ENCODE data around the gene RNF223. TPM values are rescaled to one million over a fixed set of nuclear protein-coding genes. Genes with fewer than 3 reads are reported as not detected.
"Not testable (repeated sequence)": the region's sequence is repeated elsewhere in the genome, so short reads cannot be mapped to it uniquely, and the experiment has no call there.

The RNF223 gene
- total and polyA plus RNA-seq, 2 donors from 2014 or later: 0.28 to 2.3 TPM

GRCh38 chr1:1058921-1059493 lies 15.1 kb downstream of the RNF223 start:
- H3K4me1 ChIP-seq (ENCODE audit: control insufficient read depth in 2 of 3, insufficient read depth in 2 of 3, low read depth in 1 of 3, low read length in 3 of 3): peaks cover 0 to 11% (median 0%) of the 10 kb centered on the region in 3 donors
- H3K4me3 ChIP-seq (ENCODE audit: low read length in 3 of 3): no peak overlapping the region
- TF ChIP-seq, protein P1, sequence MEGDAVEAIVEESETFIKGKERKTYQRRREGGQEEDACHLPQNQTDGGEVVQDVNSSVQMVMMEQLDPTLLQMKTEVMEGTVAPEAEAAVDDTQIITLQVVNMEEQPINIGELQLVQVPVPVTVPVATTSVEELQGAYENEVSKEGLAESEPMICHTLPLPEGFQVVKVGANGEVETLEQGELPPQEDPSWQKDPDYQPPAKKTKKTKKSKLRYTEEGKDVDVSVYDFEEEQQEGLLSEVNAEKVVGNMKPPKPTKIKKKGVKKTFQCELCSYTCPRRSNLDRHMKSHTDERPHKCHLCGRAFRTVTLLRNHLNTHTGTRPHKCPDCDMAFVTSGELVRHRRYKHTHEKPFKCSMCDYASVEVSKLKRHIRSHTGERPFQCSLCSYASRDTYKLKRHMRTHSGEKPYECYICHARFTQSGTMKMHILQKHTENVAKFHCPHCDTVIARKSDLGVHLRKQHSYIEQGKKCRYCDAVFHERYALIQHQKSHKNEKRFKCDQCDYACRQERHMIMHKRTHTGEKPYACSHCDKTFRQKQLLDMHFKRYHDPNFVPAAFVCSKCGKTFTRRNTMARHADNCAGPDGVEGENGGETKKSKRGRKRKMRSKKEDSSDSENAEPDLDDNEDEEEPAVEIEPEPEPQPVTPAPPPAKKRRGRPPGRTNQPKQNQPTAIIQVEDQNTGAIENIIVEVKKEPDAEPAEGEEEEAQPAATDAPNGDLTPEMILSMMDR (IDR thresholded peaks at IDR 0.05; ENCODE audit: borderline replicate concordance, extremely low read depth, insufficient read depth): no peak
- H3K27me3 ChIP-seq (ENCODE audit: control insufficient read depth, insufficient read depth, low read length): peaks cover 6% of the 10 kb centered on the region
- no peak for FAIRE-seq
- H3K9ac ChIP-seq (ENCODE audit: low read length in 3 of 3): no peak overlapping the region
- H3K36me3 ChIP-seq (ENCODE audit: control insufficient read depth in 2 of 3, insufficient read depth in 3 of 3, low read length in 3 of 3): no peaks in the 10 kb centered on the region
- no peak overlapping the region for H3K27ac ChIP-seq (ENCODE audit: low read depth in 2 of 2, low read length in 2 of 2)
- peak in 1 of 5 donors; percentile 19 for DNase-seq
- intact Hi-C loops (cut with DNase I): no loop called here
- H3K9me3 ChIP-seq (ENCODE audit: control insufficient read depth in 2 of 3, insufficient read depth in 1 of 3, low read length in 3 of 3): no peaks in the 10 kb centered on the region

DNA sequence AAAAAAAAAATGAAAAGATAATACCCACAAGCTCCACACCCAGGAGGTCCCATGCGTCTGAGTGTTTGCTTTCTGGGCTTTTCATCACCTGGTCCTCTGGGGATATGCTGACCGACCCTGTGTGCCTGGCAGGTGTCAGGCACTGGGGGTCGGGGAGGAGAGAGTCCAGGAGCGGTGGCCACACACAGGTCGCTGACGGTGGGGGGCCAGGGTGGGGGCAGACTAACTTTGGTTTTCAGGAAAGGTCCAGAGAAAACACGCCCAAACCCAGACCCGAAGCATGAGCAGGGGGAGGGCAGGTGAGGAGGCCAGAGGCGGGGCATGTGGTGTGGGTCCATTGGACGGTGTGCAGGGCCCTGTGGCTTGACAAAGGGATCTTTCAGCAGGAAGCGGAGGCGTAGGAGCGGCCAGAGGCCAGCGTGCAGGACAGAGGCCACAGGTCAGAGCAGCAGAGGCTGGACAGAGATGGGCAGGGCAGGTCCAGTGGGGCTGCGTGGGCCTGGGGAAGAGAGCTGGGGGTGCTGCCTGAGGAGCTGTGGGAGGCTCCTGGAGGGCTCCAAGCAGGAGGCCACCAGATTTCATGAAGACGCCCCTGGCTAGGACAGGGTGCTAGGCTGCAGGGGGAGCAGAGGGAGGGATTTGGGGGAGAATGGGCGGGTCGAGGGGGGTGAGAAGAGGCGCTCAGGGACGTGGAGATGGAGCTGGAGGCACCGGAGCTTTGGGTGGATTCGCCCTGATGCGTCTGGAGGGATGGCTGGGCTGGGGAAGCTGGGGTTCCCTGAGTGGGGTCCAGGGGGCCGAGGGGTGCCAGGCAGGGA lies 15.8 kb downstream of the RNF223 start:
- H3K9me3 ChIP-seq (ENCODE audit: control insufficient read depth in 2 of 3, insufficient read depth in 1 of 3, low read length in 3 of 3): no peaks in the 10 kb centered on the region
- intact Hi-C loops (cut with DNase I): no loop called here
- H3K9ac ChIP-seq (ENCODE audit: low read length in 3 of 3): no peak overlapping the region
- DNase-seq (no peak), FAIRE-seq (no peak)
- no peaks in the 10 kb centered on the region for H3K36me3 ChIP-seq (ENCODE audit: control insufficient read depth in 2 of 3, insufficient read depth in 3 of 3, low read length in 3 of 3)
- H3K27ac ChIP-seq (ENCODE audit: low read depth in 2 of 2, low read length in 2 of 2): no peak overlapping the region
- H3K27me3 ChIP-seq (ENCODE audit: control insufficient read depth, insufficient read depth, low read length): peaks cover 4% of the 10 kb centered on the region
- no peak overlapping the region for H3K4me3 ChIP-seq (ENCODE audit: low read length in 3 of 3)
- TF ChIP-seq, protein P1 (IDR thresholded peaks at IDR 0.05; ENCODE audit: borderline replicate concordance, extremely low read depth, insufficient read depth): no peak
- H3K4me1 ChIP-seq (ENCODE audit: control insufficient read depth in 2 of 3, insufficient read depth in 2 of 3, low read depth in 1 of 3, low read length in 3 of 3): peaks cover 0 to 7% (median 0%) of the 10 kb centered on the region in 3 donors

GRCh38 chr1:1057769-1058087 lies 16.4 kb downstream of the RNF223 start:
- intact Hi-C loops (cut with DNase I): not testable (repeated sequence)

More at GRCh38 chr1:1057769-1058087, 16.4 kb downstream of the RNF223 start:
- DNase-seq; H3K36me3 ChIP-seq (ENCODE audit: control insufficient read depth in 2 of 3, insufficient read depth in 3 of 3, low read length in 3 of 3); H3K9ac ChIP-seq (ENCODE audit: low read length in 3 of 3); FAIRE-seq; H3K9me3 ChIP-seq (ENCODE audit: control insufficient read depth in 2 of 3, insufficient read depth in 1 of 3, low read length in 3 of 3); H3K4me3 ChIP-seq (ENCODE audit: low read length in 3 of 3); H3K27ac ChIP-seq (ENCODE audit: low read depth in 2 of 2, low read length in 2 of 2); H3K27me3 ChIP-seq (ENCODE audit: control insufficient read depth, insufficient read depth, low read length); H3K4me1 ChIP-seq (ENCODE audit: control insufficient read depth in 2 of 3, insufficient read depth in 2 of 3, low read depth in 1 of 3, low read length in 3 of 3): not testable (repeated sequence)

Measured in kidney (tissue), 14 donors.